WTC11 (cell line): ENCODE measurements around the gene TOB2.

Experiments used
- ATF2 ChIP-seq: sonication (generic); formaldehyde crosslinking; IDR thresholded peaks from 2 replicates; pipeline ENCODE4 v1.8.1; 2022; ENCODE audit warnings: low read depth, missing genetic modification reagents, borderline replicate concordance
- CBFB ChIP-seq: sonication (generic); formaldehyde crosslinking; IDR thresholded peaks from 2 replicates; pipeline ENCODE4 v1.8.1; 2022; ENCODE audit warnings: mild to moderate bottlenecking, low read depth, missing genetic modification reagents
- CTCF ChIP-seq: fragments of 200-600 bp; IDR thresholded peaks from 2 replicates; pipeline ENCODE4 v1.8.0; 2022; ENCODE audit warnings: antibody characterized with exemption
- JUN ChIP-seq: sonication (generic); formaldehyde crosslinking; IDR thresholded peaks from 2 replicates; pipeline ENCODE4 v1.8.0; 2023; ENCODE audit warnings: mild to moderate bottlenecking, missing genetic modification reagents
- KAT7 ChIP-seq: sonication (generic); formaldehyde crosslinking; IDR thresholded peaks from 2 replicates; pipeline ENCODE4 v1.8.1; 2023; ENCODE audit warnings: missing genetic modification reagents, mild to moderate bottlenecking, borderline replicate concordance
- MAX ChIP-seq: sonication (generic); formaldehyde crosslinking; IDR thresholded peaks from 2 replicates; pipeline ENCODE4 v1.8.0; 2022; ENCODE audit warnings: mild to moderate bottlenecking, missing genetic modification reagents
- TCF7 ChIP-seq: sonication (generic); formaldehyde crosslinking; IDR thresholded peaks from 2 replicates; pipeline ENCODE4 v1.8.0; 2022; ENCODE audit warnings: mild to moderate bottlenecking, low read depth, missing genetic modification reagents, moderate library complexity
- ZBTB43 ChIP-seq: sonication (generic); formaldehyde crosslinking; IDR thresholded peaks from 2 replicates; pipeline ENCODE4 v1.8.1; 2023; ENCODE audit warnings: mild to moderate bottlenecking, missing genetic modification reagents

- TF ChIP-seq ZBTB43 = no peak
- no peak for TF ChIP-seq JUN (CRISPR knock-in tag)
- no peak for TF ChIP-seq TCF7
- TF ChIP-seq CTCF = no peak
- TF ChIP-seq KAT7 (CRISPR knock-in tag) = no peak
- TF ChIP-seq MAX (CRISPR knock-in tag) = no peak
- no peak for TF ChIP-seq ATF2 (CRISPR knock-in tag)
- no peak for TF ChIP-seq CBFB (CRISPR knock-in tag)
Measured at GRCh38 chr22:41397143-41397811, 49.3 kb downstream of the TOB2 start.
